Measurements from ENCODE around the gene OR2V1. TPM values are rescaled to one million over a fixed set of nuclear protein-coding genes. Genes with fewer than 3 reads are reported as not detected.
"Not testable (repeated sequence)": the region's sequence is repeated elsewhere in the genome, so short reads cannot be mapped to it uniquely, and the experiment has no call there.

Gene OR2V1
- total RNA-seq, 4 donors from 2014 or later = not detected

DNA sequence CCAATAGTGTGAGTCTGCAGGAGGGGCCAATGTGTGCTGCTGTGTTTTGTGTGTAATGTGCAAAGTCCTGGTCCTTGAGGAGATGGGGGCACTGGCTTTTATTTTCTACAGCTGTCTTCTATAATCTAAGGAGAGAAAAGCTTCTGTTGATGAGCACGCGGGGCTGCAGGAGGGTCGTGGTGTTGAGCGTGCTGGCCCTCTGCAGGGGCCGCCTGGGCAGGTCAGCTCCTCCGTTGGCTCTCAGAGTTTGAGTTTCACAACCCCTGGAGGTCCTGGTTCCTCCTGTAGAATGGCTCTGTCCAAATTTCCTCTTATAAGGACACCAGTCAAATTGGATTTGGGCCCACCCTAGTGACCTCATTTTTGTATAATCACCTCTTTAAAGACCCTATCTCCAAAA lies 12.6 kb downstream of the OR2V1 start:
- no peak overlapping the region for H3K4me3 ChIP-seq
- H3K4me1 ChIP-seq = peaks cover 11% of the 10 kb centered on the region
- 79% methylated on average over 6 of the region's 6 CpGs for WGBS
- TF ChIP-seq, protein P1, sequence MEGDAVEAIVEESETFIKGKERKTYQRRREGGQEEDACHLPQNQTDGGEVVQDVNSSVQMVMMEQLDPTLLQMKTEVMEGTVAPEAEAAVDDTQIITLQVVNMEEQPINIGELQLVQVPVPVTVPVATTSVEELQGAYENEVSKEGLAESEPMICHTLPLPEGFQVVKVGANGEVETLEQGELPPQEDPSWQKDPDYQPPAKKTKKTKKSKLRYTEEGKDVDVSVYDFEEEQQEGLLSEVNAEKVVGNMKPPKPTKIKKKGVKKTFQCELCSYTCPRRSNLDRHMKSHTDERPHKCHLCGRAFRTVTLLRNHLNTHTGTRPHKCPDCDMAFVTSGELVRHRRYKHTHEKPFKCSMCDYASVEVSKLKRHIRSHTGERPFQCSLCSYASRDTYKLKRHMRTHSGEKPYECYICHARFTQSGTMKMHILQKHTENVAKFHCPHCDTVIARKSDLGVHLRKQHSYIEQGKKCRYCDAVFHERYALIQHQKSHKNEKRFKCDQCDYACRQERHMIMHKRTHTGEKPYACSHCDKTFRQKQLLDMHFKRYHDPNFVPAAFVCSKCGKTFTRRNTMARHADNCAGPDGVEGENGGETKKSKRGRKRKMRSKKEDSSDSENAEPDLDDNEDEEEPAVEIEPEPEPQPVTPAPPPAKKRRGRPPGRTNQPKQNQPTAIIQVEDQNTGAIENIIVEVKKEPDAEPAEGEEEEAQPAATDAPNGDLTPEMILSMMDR (IDR thresholded peaks at IDR 0.05) = no peak
- TF ChIP-seq EP300 (IDR thresholded peaks at IDR 0.05) (no peak), POLR2A (IDR thresholded peaks at IDR 0.05) (no peak), POLR2AphosphoS5 (IDR thresholded peaks at IDR 0.05) (no peak)
- peak in 1 of 2 donors; percentile 45 for DNase-seq (ENCODE audit: low spot score in 2 of 2)
- no peaks in the 10 kb centered on the region for H3K9me3 ChIP-seq
- no peaks in the 10 kb centered on the region for H3K36me3 ChIP-seq
- no peak overlapping the region for H3K27ac ChIP-seq
- H3K27me3 ChIP-seq = peaks cover 94% of the 10 kb centered on the region

DNA sequence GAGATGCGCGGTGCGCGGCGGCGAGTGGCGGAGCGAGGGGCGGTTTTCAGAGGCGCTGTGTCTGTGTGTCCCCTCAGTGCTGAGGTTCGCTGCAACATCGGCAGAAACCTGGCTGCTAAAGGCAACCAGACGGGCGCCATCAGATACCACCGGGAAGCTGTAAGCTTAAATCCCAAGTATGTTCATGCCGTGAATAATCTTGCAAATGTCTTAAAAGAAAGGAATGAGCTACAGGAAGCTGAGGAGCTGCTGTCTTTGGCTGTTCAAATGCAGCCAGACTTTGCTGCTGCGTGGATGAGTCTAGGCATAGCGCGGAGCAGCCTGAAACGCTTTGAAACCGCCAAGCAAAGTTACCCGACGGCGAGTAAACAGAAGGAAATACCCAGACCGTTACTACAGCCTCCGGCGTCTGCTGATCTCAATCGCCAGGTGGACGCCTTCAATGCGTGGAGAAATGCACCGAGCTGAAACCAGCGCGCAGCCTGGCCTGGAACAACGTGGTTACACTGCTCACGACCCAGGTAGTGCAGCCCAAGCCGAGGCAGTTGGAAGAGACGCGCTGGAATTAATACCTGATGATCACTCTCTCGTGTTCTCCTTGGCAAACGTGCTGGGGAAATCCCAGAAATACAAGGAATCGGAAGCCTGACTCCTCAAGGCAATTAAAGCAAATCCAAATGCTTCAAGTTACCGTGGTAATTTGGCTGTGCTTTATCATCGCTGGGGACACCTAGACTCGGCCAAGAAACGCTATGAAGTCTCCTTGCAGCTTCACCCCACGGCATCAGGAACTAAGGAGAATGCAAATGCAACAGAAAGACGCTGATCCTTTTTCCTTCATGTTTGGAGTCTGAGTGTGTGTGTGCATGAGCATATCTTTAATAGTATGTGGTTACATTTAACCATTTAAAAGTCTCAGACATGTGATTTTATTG lies 15.9 kb downstream of the OR2V1 start:
- H3K4me1 ChIP-seq = peaks cover 11% of the 10 kb centered on the region
- TF ChIP-seq POLR2AphosphoS5 (IDR thresholded peaks at IDR 0.05) (no peak), EP300 (IDR thresholded peaks at IDR 0.05) (no peak), POLR2A (IDR thresholded peaks at IDR 0.05) (no peak)
- TF ChIP-seq, protein P1 (IDR thresholded peaks at IDR 0.05) = no peak
- no peak overlapping the region for H3K27ac ChIP-seq
- H3K4me3 ChIP-seq = peak overlapping the region; percentile 1
- peaks cover 98% of the 10 kb centered on the region for H3K27me3 ChIP-seq
- 2% methylated on average over 45 of the region's 47 CpGs for whole genome bisulfite sequencing
- no peaks in the 10 kb centered on the region for H3K36me3 ChIP-seq
- peak in 1 of 2 donors; percentile 64 for DNase-seq (ENCODE audit: low spot score in 2 of 2)
- no peaks in the 10 kb centered on the region for H3K9me3 ChIP-seq

DNA sequence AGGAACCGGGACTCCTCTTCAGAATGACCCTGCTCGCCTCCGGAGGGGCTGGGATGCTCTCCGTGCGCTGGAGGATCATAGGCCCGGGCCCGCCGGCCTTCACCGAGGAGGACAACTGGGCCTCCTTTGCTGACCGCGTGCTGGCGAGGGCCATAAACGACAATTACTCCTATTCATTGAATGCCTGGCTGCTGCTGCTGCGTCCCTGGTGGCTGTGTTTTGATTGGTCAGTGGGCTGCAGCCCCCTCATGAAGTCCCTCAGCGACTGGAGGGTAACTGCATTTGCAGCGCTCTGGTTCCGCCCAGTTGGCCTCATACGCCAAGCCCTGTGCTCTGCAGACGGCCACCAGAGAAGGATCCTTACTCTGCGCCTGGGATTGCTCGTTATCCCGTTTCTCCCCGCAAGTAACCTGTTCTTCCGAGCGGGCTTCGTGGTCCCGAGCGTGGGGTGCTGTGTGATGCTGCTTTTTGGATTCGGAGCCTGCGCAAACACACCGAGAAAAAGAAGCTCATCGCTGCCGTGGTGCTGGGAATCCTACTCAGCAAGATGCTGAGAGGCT lies 16.6 kb downstream of the OR2V1 start:
- WGBS = 29% methylated on average over 15 of the region's 33 CpGs
- H3K27me3 ChIP-seq = peaks cover 100% of the 10 kb centered on the region
- DNase-seq (ENCODE audit: low spot score in 2 of 2) = peak in 1 of 2 donors; percentile 65

DNA sequence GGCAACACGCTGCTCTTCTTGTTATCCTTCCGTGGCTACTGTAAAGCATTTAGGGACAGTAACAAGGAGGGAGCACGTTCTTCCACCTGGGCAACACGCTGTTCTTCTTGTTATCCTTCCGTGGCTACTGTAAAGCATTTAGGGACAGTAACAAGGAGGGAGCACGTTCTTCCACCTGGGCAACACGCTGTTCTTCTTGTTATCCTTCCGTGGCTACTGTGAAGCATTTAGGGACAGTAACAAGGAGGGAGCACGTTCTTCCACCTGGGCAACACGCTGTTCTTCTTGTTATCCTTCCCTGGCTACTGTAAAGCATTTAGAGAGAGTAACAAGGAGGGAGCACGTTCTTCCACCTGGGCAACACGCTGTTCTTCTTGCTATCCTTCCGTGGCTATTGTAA lies 17.4 kb downstream of the OR2V1 start:
- Histone ChIP-seq H3K4me1 (peaks cover 11% of the 10 kb centered on the region), H3K27me3 (peaks cover 100% of the 10 kb centered on the region)

More for the DNA sequence above, 16.6 kb downstream of the OR2V1 start:
- H3K4me1 ChIP-seq = peaks cover 11% of the 10 kb centered on the region
- H3K4me3 ChIP-seq = no peak overlapping the region
- H3K27ac ChIP-seq = no peak overlapping the region
- TF ChIP-seq, protein P1 (IDR thresholded peaks at IDR 0.05) = no peak
- no peak for TF ChIP-seq POLR2A (IDR thresholded peaks at IDR 0.05)
- no peak for TF ChIP-seq POLR2AphosphoS5 (IDR thresholded peaks at IDR 0.05)
- TF ChIP-seq EP300 (IDR thresholded peaks at IDR 0.05) = no peak
- no peaks in the 10 kb centered on the region for H3K9me3 ChIP-seq
- no peaks in the 10 kb centered on the region for H3K36me3 ChIP-seq

DNA sequence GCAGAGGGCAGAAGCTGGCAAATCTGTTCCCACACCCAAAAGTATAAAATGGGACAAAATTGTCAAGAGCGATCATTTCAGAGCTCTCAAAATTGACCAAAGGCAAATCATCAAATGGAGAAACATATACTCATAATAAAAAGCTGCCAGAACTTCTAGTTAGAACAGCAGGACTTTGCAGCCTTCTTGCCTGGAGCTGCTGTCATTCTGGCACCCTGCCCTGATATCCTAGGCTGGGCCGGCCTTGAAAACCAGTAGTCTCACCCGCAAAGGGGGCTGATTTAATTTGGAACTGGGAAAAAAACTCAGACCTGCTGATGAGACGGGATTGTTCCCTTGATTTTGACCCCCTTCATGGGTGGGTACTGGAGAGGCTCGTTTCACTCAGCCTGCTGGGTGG lies 18.5 kb downstream of the OR2V1 start:
- no peak for DNase-seq (ENCODE audit: low spot score in 2 of 2)
- Histone ChIP-seq H3K27me3 (peaks cover 100% of the 10 kb centered on the region), H3K36me3 (no peaks in the 10 kb centered on the region), H3K4me1 (peaks cover 11% of the 10 kb centered on the region), H3K27ac (no peak overlapping the region), H3K4me3 (no peak overlapping the region), H3K9me3 (no peaks in the 10 kb centered on the region)
- WGBS = 42% methylated on average over 5 of the region's 5 CpGs
- TF ChIP-seq POLR2A (IDR thresholded peaks at IDR 0.05) = no peak
- no peak for TF ChIP-seq EP300 (IDR thresholded peaks at IDR 0.05)

More for the DNA sequence above, 17.4 kb downstream of the OR2V1 start:
- H3K9me3 ChIP-seq; H3K27ac ChIP-seq; DNase-seq (ENCODE audit: low spot score in 2 of 2); H3K36me3 ChIP-seq; H3K4me3 ChIP-seq: not testable (repeated sequence)
- WGBS = 91% methylated on average over 12 of the region's 13 CpGs

DNA sequence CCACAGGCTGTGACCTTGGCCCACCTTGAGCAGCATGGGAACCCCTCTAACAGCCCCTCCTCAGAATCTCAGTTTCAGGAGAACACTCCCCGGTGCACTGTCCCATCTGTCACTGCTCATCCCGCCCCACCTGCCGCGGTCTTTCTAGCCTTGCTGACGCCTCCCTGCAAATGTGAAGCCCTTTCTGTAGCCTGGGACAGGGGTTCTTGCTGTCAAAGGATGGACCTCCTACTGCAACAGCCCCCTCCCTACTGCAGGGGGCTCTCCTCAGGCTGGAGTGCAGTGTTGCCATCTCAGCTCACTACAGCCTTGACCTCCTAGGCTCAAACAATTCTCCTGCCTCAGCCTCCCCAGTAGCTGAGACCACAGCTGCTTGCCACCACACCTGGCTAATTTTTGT lies 20.0 kb downstream of the OR2V1 start:
- no peaks in the 10 kb centered on the region for H3K9me3 ChIP-seq
- WGBS = 93% methylated on average over 5 of the region's 5 CpGs
- peak in 1 of 2 donors; percentile 62 for DNase-seq (ENCODE audit: low spot score in 2 of 2)
- TF ChIP-seq, protein P1 (IDR thresholded peaks at IDR 0.05) = no peak
- TF ChIP-seq EP300 (IDR thresholded peaks at IDR 0.05) = no peak
- no peak for TF ChIP-seq POLR2AphosphoS5 (IDR thresholded peaks at IDR 0.05)
- no peak for TF ChIP-seq POLR2A (IDR thresholded peaks at IDR 0.05)
- H3K27ac ChIP-seq = no peak overlapping the region
- H3K36me3 ChIP-seq = no peaks in the 10 kb centered on the region
- H3K27me3 ChIP-seq = peaks cover 96% of the 10 kb centered on the region
- peaks cover 11% of the 10 kb centered on the region for H3K4me1 ChIP-seq
- no peak overlapping the region for H3K4me3 ChIP-seq

Measured in suprapubic skin (tissue), 4 donors.